ENCODE data around the gene HRH2.

The HRH2 gene

DNA sequence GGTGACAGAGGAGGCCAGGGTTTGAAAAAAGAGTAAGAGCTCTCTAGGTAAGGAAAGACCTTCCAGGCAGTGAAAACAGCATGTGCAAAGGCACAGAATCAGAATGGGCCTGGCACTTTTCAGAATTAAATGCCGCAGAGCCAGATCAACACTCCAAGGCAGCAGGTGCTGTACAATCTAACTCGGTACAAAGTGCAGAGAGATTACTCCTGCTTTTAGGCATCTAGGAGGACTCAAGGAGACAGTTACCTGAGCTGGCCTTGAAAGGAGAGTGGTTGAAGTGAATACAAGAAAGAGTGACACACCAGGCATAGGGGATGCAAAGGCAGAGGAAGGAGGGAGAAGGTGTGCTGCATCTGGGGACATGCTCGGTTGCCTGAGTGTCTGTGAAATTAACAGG lies 21.5 kb downstream of the HRH2 start:
- no peak for DNase-seq

GRCh38 chr5:175680020-175680419 lies 22.1 kb downstream of the HRH2 start:
- no peak for DNase-seq

DNA sequence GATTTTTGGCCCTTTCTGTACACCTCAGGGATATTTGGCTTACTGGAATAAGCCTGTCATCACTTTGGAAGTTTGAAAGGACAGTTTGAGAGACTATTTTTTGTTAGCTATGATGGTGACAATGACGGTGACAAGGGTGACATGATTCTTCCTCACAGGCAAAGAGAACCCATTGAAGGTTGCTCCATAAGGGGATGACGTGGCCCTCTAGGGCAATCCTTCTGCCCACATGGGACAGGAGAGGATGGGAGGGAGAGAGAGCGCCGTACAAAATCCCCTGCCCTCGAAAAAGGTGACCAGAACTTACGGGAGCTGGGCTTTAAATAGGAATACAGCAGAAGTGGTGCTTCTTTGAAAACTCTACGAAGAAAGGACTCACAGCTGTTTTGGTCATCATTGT lies 22.6 kb downstream of the HRH2 start:
- DNase-seq, result no peak

GRCh38 chr5:175681045-175681967 lies 23.4 kb downstream of the HRH2 start:
- no peak for DNase-seq

DNA sequence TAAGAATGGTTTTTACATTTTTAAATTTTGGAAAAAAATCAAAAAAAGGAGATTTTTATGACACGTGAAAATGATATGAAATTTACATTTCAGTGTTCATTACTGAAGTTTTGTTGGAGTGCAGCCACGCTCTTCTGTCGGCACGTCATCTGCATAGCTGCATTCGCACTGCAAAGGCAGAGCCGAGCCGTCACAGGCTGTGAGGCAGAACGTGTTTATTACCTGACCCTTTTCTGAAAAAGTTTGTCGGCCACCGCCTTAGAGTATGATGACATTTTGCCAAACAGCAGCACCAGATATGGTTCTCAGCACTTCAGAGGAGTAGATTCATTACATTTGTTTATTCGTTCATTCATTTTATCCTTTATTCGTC lies 24.1 kb downstream of the HRH2 start:
- DNase-seq, result no peak

DNA sequence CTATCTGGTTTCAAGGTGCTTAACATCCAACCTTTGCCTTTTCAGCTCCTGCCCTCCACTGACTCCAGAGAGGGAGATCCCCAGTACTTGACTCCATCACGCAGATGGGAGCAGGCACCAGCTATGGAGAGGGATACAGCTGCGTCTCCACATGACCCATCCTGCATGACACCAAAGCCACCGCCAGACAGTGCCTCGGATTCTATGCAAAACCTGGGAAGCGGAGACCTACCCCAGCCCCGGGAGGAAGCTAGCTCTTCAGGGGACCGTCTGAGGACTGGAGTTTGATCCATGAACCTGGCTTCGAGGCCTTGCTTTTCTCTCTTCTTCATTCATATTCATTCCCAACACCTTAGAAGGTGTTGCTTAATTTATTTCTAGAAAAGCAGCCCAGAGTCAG lies 24.8 kb downstream of the HRH2 start:
- no peak for DNase-seq

GRCh38 chr5:175683231-175683630 lies 25.4 kb downstream of the HRH2 start:
- DNase-seq, result no peak

GRCh38 chr5:175683921-175684320 lies 26.1 kb downstream of the HRH2 start:
- DNase-seq, result no peak

DNA sequence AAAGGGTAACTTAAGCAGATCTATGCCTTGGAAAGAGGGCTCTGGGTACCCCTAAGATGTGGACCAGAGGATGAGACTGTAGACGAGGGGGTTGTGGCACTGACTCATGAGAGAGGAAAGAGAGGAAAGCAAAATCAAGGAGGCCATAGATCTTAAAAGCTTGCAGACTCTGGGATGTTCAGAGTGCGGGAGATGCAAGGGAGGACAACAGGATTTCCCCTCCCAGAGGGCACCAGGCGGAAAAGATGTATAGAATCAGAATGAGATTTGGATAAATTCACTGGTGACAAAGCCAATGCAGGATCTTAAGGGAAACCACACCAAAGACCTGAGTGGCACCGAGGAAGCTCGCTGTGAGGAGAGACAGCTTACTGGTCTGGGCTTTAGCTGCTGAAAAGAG lies 27.1 kb downstream of the HRH2 start:
- no peak for DNase-seq

DNA sequence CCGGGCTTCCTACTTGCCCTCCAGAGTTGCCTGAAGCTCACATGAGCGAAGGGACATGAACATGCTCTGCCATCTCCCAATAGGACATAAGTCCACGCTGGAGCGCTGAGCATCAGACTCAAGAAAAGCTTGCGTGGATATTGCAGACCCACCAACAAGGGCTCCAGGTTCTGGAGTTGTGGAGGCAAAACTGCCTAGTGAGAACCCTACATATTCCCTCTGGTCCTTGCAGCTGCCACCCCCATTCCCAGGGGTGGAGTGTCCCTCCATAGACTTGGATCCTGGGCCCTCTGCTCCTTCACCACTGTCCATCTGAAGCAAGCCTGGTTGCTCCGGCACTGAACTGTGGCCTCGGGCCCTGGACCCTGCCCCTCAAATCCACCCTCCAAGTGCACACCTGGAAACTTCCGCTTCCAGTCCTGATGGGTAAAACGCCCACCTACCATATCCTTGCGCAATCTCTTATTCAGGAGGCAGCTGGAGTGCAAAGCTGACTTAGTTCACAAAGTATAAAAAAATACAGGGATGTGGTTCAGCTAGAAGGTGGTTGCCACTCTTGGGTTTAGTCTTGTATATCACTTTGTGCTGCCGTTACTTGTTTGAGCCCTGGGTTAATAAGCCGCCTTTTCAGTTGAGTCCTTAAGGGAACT lies 28.0 kb downstream of the HRH2 start:
- DNase-seq, result no peak

GRCh38 chr5:175686396-175686795 lies 28.5 kb downstream of the HRH2 start:
- no peak for DNase-seq

- DNase-seq, result no peak
Measured at GRCh38 chr5:175686826-175687225, 29.0 kb downstream of the HRH2 start.

GRCh38 chr5:175687231-175687701 lies 29.4 kb downstream of the HRH2 start:
- no peak for DNase-seq

- no peak for DNase-seq
Measured at GRCh38 chr5:175688352-175689146, 30.7 kb downstream of the HRH2 start.

DNA sequence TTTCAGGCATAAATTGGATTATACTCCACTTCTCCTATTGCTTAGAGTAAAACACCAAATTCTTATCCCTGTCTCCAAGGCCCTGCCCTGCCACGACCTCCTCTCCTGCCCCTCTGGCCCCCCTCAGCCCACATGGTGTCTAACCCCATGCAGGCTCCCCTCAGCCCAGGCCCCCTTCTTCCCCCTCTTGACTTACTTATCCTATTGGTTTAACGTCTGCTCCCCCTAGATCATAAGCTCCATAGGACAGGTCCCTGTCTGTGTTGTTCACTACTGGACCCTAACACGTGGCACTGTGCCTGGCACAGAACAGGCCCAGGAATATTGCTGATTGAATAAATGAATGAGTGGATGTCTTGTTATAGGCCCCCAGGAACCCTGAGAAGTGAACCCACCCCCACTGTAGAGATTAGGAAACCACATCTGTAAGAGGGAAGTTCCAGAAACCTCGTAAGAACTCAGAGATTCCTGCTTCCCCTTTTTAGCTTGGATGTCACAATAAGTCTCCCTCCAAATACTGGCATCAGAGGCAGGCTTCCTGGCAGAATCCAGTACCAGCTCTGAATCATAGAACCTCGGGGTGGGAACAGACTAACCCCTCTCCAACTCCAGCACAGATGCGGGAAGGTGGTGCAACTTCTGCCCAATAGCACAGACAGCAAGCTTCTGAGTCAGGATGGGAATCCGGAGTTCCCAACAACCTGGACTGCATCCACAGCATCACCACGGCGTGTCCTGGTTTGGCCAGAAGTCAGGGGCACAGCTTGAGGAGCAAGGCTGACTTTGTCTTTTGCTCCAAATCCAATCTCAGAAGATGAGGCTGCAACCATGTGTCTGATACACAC lies 31.5 kb downstream of the HRH2 start:
- no peak for DNase-seq

GRCh38 chr5:175690025-175690424 lies 32.2 kb downstream of the HRH2 start:
- DNase-seq, result no peak

GRCh38 chr5:175690586-175690985 lies 32.7 kb downstream of the HRH2 start:
- DNase-seq, result no peak

DNA sequence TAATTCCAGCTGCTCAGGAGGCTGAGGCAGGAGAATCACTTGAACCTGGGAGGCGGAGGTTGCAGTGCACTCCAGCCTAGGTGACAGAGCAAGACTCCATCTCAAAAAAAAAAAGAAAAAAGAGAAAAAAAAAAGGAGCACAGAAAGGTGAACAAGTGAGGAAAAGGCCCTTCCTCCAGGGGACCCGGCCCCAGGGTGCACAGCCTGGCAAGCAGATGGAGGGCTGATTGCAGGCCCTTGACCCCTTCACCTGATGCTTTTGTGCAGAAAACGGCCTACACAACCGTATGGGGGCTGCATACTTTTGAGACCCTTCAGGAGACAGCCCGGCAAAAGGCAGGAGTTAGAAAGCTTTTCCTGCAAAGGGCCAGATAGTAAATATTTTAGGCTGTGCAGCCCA lies 33.9 kb downstream of the HRH2 start:
- DNase-seq, result no peak

DNA sequence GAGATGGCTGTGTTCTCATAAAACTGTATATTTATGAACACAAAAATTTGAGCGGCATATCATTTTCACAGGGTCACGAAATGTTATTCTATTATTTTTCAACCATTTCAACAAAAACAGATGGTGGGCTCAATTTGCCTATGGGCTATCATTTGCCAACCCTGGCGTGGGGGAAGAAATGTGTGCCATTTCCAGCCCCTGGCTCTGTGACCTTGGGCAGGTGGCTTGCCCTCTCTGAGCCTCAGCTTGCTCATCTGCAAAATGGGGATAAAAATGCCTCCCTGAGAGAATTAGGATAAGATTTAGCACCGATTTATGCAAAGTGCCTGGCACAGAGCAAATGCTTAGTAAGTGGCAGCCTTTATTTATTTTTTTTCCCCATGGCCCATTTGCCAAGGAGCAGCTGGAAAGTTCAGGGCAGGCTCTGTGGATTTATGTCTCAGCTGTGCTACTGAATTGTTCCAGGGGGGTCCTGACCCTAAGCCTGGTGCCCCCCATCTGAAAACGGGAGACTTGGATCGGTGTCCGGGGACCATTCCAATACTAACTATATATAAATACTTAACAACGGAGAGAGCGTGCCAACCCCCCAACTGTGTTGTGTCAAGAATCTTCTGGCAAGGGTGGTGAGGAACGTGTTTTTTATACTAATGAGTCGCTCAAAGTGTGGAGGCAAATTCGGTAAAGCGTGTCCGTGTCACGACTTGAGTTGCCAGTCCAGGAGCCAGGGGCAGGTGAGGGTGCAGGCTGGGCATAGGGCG lies 34.5 kb downstream of the HRH2 start:
- DNase-seq, result no peak

GRCh38 chr5:175692996-175693710 lies 35.3 kb downstream of the HRH2 start:
- no peak for DNase-seq

DNA sequence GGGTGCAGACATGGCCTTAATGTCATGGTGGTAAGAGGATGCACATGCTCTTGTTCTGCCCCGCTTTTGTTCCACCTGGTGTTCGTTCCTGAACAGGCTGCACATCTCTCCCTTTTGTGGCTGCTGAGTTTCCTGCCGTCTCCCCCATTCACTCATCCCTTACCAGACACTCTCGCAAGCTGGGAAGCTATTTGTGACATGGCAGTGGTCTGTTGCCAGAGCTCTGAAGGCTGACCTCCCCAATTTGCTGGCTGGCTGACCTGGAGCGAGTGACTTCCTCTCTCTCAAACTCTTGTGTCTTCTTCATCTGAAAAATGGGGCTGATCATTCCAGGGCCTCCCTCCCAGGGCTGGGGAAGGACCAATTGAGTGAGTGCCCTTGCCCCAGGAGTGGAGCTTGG lies 35.9 kb downstream of the HRH2 start:
- no peak for DNase-seq
